Osteocyte (in vitro differentiated cells): ENCODE results near the gene CHPF. TPM values are rescaled to one million over a fixed set of nuclear protein-coding genes. Genes with fewer than 3 reads are reported as not detected.

Experiments used
- DNase-seq: peaks from one replicate; pipeline ENCODE4 v3.0.0; 2021; ENCODE audit warnings: mixed read lengths; ENCODE audit not compliant: unreplicated experiment; ENCODE audit errors: extremely low spot score
- H3K27ac Mint-ChIP-seq: one replicate; pipeline ENCODE4 v1.8.0; 2021; ENCODE audit warnings: mild to moderate bottlenecking, mixed read lengths; ENCODE audit not compliant: unreplicated experiment
- H3K27me3 Mint-ChIP-seq: one replicate; pipeline ENCODE4 v1.8.0; 2021; ENCODE audit warnings: mixed read lengths; ENCODE audit not compliant: unreplicated experiment
- H3K36me3 Mint-ChIP-seq: one replicate; pipeline ENCODE4 v1.8.0; 2021; ENCODE audit warnings: mixed read lengths; ENCODE audit not compliant: unreplicated experiment
- H3K4me1 Mint-ChIP-seq: one replicate; pipeline ENCODE4 v1.8.0; 2021; ENCODE audit warnings: mixed read lengths; ENCODE audit not compliant: unreplicated experiment
- H3K4me3 Mint-ChIP-seq: one replicate; pipeline ENCODE4 v1.8.0; 2021; ENCODE audit warnings: mild to moderate bottlenecking, moderate library complexity, mixed read lengths; ENCODE audit not compliant: unreplicated experiment
- H3K9me3 Mint-ChIP-seq: one replicate; pipeline ENCODE4 v1.8.0; 2021; ENCODE audit warnings: mixed read lengths; ENCODE audit not compliant: unreplicated experiment
- CTCF ChIP-seq: fragments of 200-600 bp; sonication (generic); IDR thresholded peaks from 2 replicates; pipeline ENCODE4 v1.5.0; 2021; ENCODE audit warnings: antibody characterized with exemption, mild to moderate bottlenecking, moderate library complexity
- total RNA-seq: library from RNA; stranded (reverse); gene quantifications from 2 replicates; pipeline ENCODE4 v1.2.1, GENCODE V29; 2021

Gene CHPF
- total RNA-seq, 1 donor from 2014 or later = 144 TPM

- TF ChIP-seq CTCF = no peak
- Mint-ChIP-seq H3K9me3 (no peaks in the 10 kb centered on the region), H3K36me3 (peaks cover 4% of the 10 kb centered on the region), H3K27me3 (no peaks in the 10 kb centered on the region), H3K4me3 (no peak overlapping the region), H3K27ac (no peak overlapping the region), H3K4me1 (peaks cover 25% of the 10 kb centered on the region)
- no peak for DNase-seq
Measured at GRCh38 chr2:219548990-219549389, 5.4 kb upstream of the CHPF start.

- Mint-ChIP-seq H3K4me3 (no peak overlapping the region), H3K4me1 (peaks cover 22% of the 10 kb centered on the region), H3K9me3 (no peaks in the 10 kb centered on the region), H3K27ac (no peak overlapping the region), H3K27me3 (no peaks in the 10 kb centered on the region), H3K36me3 (peaks cover 4% of the 10 kb centered on the region)
- no peak for DNase-seq
- TF ChIP-seq CTCF = no peak
Measured at GRCh38 chr2:219547621-219548020, 4.0 kb upstream of the CHPF start.

- no peaks in the 10 kb centered on the region for H3K9me3 Mint-ChIP-seq
- H3K36me3 Mint-ChIP-seq = peaks cover 10% of the 10 kb centered on the region
- H3K27me3 Mint-ChIP-seq = no peaks in the 10 kb centered on the region
- no peak overlapping the region for H3K4me3 Mint-ChIP-seq
- H3K27ac Mint-ChIP-seq = no peak overlapping the region
- H3K4me1 Mint-ChIP-seq = peaks cover 29% of the 10 kb centered on the region
- no peak for TF ChIP-seq CTCF
- no peak for DNase-seq
Measured at GRCh38 chr2:219545943-219546352, 2.3 kb upstream of the CHPF start.

- TF ChIP-seq CTCF = no peak
- Mint-ChIP-seq H3K27ac (no peak overlapping the region), H3K36me3 (peaks cover 12% of the 10 kb centered on the region), H3K4me3 (no peak overlapping the region), H3K4me1 (peaks cover 27% of the 10 kb centered on the region), H3K27me3 (no peaks in the 10 kb centered on the region), H3K9me3 (no peaks in the 10 kb centered on the region)
- no peak for DNase-seq
Measured at GRCh38 chr2:219545295-219545942, 1.8 kb upstream of the CHPF start.

- H3K9me3 Mint-ChIP-seq = no peaks in the 10 kb centered on the region
- H3K4me1 Mint-ChIP-seq = peaks cover 27% of the 10 kb centered on the region
- no peak for TF ChIP-seq CTCF
- no peak for DNase-seq
- peaks cover 12% of the 10 kb centered on the region for H3K36me3 Mint-ChIP-seq
- H3K4me3 Mint-ChIP-seq = peak overlapping the region; percentile 81
- H3K27me3 Mint-ChIP-seq = no peaks in the 10 kb centered on the region
- peak overlapping the region; percentile 68 for H3K27ac Mint-ChIP-seq
Measured at GRCh38 chr2:219544567-219544966, 958 bp upstream of the CHPF start.
